A172 (cell line): Measurements from ENCODE around the gene TEX261. TPM values are rescaled to one million over a fixed set of nuclear protein-coding genes. Genes with fewer than 3 reads are reported as not detected.

ENCODE experiments used
- DNase-seq: peaks from one replicate; pipeline ENCODE4 v3.0.0-alpha.2; 2015; ENCODE audit warnings: low spot score
- total RNA-seq: library from RNA; depleted of rRNA; stranded (reverse); fragments of >200 nt; shearing (Covaris generic); gene quantifications from 2 replicates; pipeline ENCODE4 v1.2.3, GENCODE V29; 2014; rRNA removed

Gene TEX261
- total RNA-seq, 1 experiment from 2014 or later = 49.5 TPM

DNA sequence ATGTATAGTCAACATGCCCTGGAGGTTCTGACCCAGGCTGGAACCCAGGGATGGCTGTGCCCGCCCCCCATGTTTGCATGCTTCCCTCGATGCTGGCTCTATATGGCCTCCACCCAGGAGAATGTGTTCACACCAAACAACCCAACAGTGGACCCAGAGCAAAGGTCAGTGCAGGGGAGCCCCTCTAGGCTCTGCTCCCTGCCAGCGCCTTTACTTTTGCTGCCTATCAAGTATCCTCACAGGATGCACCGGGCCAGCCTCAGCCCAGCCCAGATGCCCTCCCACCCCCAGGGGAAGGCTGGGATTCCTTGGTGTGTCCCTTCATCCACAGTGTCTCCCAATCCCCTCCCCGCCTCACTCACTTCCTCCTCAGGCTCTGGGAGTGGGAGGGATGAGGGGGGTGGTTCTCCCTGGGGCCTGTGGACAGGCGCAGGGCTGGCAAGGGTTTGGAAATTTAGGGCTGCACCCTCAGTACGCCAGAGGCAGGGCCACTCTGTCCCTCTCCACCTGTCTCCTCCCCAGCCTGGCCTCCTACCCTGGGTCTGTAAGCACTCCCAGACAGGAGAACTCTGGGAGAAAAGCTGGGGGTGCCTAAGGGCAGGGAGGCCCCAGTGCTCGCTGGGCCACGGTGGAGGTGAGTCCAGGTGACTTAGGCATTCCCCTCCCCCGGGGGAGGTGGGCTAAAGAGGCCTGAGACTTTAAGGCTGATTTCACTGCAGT lies 56.6 kb downstream of the TEX261 start:
- no peak for DNase-seq

DNA sequence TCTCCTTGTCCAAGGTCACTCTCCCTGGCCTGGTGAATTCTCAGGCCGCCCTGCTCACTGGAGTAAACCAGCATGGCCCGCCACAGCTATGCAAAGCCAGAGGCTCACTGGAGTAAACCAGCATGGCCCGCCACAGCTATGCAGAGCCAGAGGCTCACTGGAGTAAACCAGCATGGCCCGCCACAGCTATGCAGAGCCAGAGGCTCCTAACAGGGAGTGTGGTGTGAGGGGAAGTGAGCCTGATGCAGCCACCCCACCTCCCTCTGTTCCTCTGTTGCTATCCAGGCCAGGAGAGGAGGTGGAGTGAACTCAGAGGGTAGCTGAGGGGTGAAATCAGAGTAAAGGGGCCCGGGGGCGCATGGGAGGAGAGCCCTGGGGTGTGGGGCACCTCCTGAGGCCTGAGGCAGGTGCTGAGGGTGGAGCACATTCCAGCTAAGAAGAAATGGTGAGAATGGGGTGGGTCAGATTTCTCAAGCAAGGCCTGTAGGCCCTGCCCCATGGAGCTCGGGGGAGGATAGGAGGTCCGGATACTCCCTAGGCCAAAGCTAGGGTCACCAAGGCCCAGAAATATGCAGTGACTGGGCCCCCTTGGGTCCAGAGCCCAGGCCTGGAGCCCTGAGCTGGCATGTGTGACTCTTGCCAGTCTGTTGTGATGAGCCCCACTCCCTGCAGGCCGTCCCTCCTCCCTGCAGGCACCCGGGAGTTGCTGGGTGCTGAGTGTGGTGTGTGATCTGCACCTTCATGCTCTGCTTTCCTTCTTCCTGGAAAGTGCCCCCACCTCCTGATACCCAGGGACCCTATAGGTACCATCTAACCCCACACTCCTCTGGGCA lies 57.5 kb downstream of the TEX261 start:
- DNase-seq = no peak

DNA sequence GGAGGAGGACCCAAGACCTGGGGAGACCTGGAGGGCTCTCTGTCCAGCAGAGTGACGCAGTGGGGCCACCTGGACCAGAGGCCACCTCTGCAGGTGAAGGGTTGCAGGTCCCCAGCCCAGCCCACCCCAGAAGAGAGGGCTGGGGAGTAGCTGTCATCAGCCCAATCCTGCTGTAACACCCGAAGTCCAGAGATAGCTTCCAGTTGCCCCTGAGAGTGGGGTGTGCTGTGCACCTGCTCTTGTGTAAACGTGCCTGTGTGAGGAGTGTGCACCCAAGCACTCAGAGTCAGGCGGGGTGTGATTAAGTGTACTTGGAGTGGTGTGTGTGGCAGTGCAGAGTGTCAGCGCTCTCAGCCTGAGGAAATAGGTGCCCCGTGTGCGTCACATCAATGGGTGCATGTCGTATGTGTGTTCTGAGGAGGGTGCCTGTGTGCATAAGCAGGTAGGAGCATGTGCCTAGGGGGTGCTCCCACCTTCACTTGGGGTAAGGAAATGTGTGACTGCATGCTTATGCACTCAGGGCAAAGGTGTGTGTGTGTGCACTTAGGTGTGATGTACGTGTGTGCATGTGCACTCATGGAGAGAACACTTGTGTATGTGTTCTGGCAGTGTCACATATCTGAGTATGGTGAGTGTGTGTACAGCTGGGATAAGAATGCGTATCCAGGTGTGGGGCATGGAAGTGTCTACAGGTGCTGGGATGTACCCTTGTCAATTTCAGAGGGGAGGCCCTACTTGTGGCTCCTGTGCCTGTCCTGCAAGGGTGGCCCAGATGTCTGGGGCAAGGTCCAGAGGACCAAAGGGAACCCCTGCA lies 58.3 kb downstream of the TEX261 start:
- DNase-seq = no peak

Other genes with a start within 250 kb of the TEX261 start
- 47.5 and 50.5 TPM in 2 replicates for gene ADD2, start 226.7 kb downstream of the TEX261 start, total RNA-seq
- gene FIGLA, start 204.2 kb downstream of the TEX261 start, total RNA-seq = not detected in 2 replicates
- gene CLEC4F, start 174.3 kb downstream of the TEX261 start, total RNA-seq = not detected in 2 replicates
- 0.14 TPM in 1 of 2 replicates, not detected in the other for gene CD207, start 159.1 kb downstream of the TEX261 start, total RNA-seq
- 3.3 and 5.0 TPM in 2 replicates for gene VAX2, start 94.3 kb downstream of the TEX261 start, total RNA-seq
- gene ATP6V1B1, start 59.0 kb downstream of the TEX261 start, total RNA-seq = 0.93 TPM in 1 of 2 replicates, not detected in the other
- gene ANKRD53, start 16.2 kb downstream of the TEX261 start, total RNA-seq = not detected in 2 replicates
- 73.3 and 128 TPM in 2 replicates for gene NAGK, start 73.8 kb upstream of the TEX261 start, total RNA-seq
- gene MCEE, start 135.4 kb upstream of the TEX261 start, total RNA-seq = 3.9 and 4.4 TPM in 2 replicates
- 46.4 and 64.3 TPM in 2 replicates for gene MPHOSPH10, start 135.8 kb upstream of the TEX261 start, total RNA-seq
- 0.28 and 1.1 TPM in 2 replicates for gene PAIP2B, start 232.2 kb upstream of the TEX261 start, total RNA-seq